H1 (cell line): Measurements from ENCODE around the gene GNAQ. TPM values are rescaled to one million over a fixed set of nuclear protein-coding genes. Genes with fewer than 3 reads are reported as not detected.

Source experiments
- CTCF ChIA-PET: fragments of 300-600 bp; sonication (Branson Sonifier 250); formaldehyde crosslinking; loops from one replicate; lab custom pipeline; 2021; ENCODE audit not compliant: partially characterized antibody; lab: Charles Lee
- POLR2A ChIA-PET: fragments of 300-600 bp; sonication (Branson Sonifier 250); formaldehyde crosslinking; loops from one replicate; lab custom pipeline; 2021; ENCODE audit warnings: inconsistent platforms; ENCODE audit not compliant: partially characterized antibody; lab: Charles Lee
- DNase-seq, 2 experiments: peaks; one replicate each; pipeline versions ENCODE4 v3.0.0 to v3.0.0-alpha.2; 2010 to 2022; ENCODE audit warnings: low spot score in 2 of 2, low read depth in 1 of 2, mixed read lengths in 1 of 2
- FAIRE-seq: peaks from 2 replicates; lab custom pipeline; 2011; peaks lifted over from hg19 to GRCh38; lab: Jason Lieb, UNC
- H2AFZ ChIP-seq: 2 replicates; pipeline ENCODE4 v1.8.1; 2012; ENCODE audit warnings: low read length, inconsistent platforms
- H2AK5ac ChIP-seq: 2 replicates; pipeline ENCODE4 v1.6.1; 2013; ENCODE audit warnings: low read depth, low read length
- H2BK120ac ChIP-seq: replicated peaks from 2 replicates; pipeline ENCODE3; 2013; ENCODE audit warnings: low read depth, low read length, inconsistent platforms
- H2BK12ac ChIP-seq: 2 replicates; pipeline ENCODE4 v1.6.1; 2013; ENCODE audit warnings: low read depth, low read length
- H2BK15ac ChIP-seq: 2 replicates; pipeline ENCODE4 v1.6.1; 2013; ENCODE audit warnings: low read length
- H2BK20ac ChIP-seq: 2 replicates; pipeline ENCODE4 v1.6.1; 2013; ENCODE audit warnings: low read length
- H2BK5ac ChIP-seq: 2 replicates; pipeline ENCODE4 v1.6.1; 2013; ENCODE audit warnings: low read depth, low read length
- H3K14ac ChIP-seq: 2 replicates; pipeline ENCODE4 v1.6.1; 2013; ENCODE audit warnings: inconsistent platforms; ENCODE audit not compliant: insufficient read length
- H3K18ac ChIP-seq: 2 replicates; pipeline ENCODE4 v1.6.1; 2013; ENCODE audit warnings: low read length; ENCODE audit errors: extremely low read depth
- H3K23ac ChIP-seq: 2 replicates; pipeline ENCODE4 v1.6.1; 2013; ENCODE audit warnings: inconsistent platforms; ENCODE audit not compliant: insufficient read length
- H3K23me2 ChIP-seq: 2 replicates; pipeline ENCODE4 v1.6.1; 2013; ENCODE audit warnings: low read depth, low read length
- H3K27ac ChIP-seq: 2 replicates; pipeline ENCODE4 v1.6.1; 2011; ENCODE audit warnings: low read depth, low read length, inconsistent platforms
- H3K27me3 ChIP-seq, 4 experiments: replicated peaks in 1 of 4; 1 replicate in 1 of 4; 2 replicates in 3 of 4; pipeline versions ENCODE4 v1.6.1 to v1.8.1; 2011 to 2013; ENCODE audit warnings: low read length in 3 of 4, mild to moderate bottlenecking in 3 of 4, inconsistent platforms in 2 of 4, mixed read lengths in 2 of 4, moderate library complexity in 1 of 4; ENCODE audit not compliant: control insufficient read depth in 3 of 4, insufficient read depth in 3 of 4; ENCODE audit errors: extremely low read depth in 1 of 4
- H3K36me3 ChIP-seq, 4 experiments: 2 replicates each; pipeline versions ENCODE4 v1.6.1 to v1.8.1; 2011 to 2013; ENCODE audit warnings: mild to moderate bottlenecking in 4 of 4, low read length in 3 of 4, moderate library complexity in 2 of 4, control low read depth in 1 of 4, inconsistent platforms in 1 of 4; ENCODE audit not compliant: insufficient read depth in 4 of 4, control insufficient read depth in 2 of 4
- H3K4ac ChIP-seq: replicated peaks from 2 replicates; pipeline ENCODE3; 2013; ENCODE audit warnings: low read length, low read depth, mixed read lengths, inconsistent platforms; ENCODE audit not compliant: insufficient read length
- H3K4me1 ChIP-seq, 4 experiments: replicated peaks in 1 of 4; 1 replicate in 1 of 4; 2 replicates in 3 of 4; pipeline versions ENCODE4 v1.6.1 to v1.8.1; 2011 to 2013; ENCODE audit warnings: low read length in 3 of 4, inconsistent platforms in 2 of 4, mixed read lengths in 1 of 4; ENCODE audit not compliant: insufficient read depth in 4 of 4, control insufficient read depth in 3 of 4
- H3K4me2 ChIP-seq, 2 experiments: 2 replicates each; pipeline versions ENCODE4 v1.6.1 to v1.8.1; 2011 to 2013; ENCODE audit warnings: low read depth in 2 of 2, low read length in 2 of 2, control low read depth in 1 of 2, inconsistent platforms in 1 of 2, mild to moderate bottlenecking in 1 of 2; ENCODE audit not compliant: insufficient read depth in 1 of 2
- H3K4me3 ChIP-seq, 4 experiments: fragments of 200-600, 300-600 bp in 1 of 4; sonication (generic), shearing (Covaris generic), sonication (Bioruptor Twin) in 1 of 4; 2 replicates each; pipeline versions ENCODE4 v1.5.1 to v1.8.1; 2011 to 2016; ENCODE audit warnings: low read length in 4 of 4, low read depth in 3 of 4, control low read depth in 2 of 4, inconsistent platforms in 2 of 4, mild to moderate bottlenecking in 2 of 4, mixed read lengths in 1 of 4, moderate library complexity in 1 of 4; ENCODE audit not compliant: insufficient read depth in 2 of 4; ENCODE audit errors: extremely low read depth in 1 of 4
- H3K56ac ChIP-seq: replicated peaks from 2 replicates; pipeline ENCODE3; 2013; ENCODE audit warnings: low read depth, mild to moderate bottlenecking, mixed read lengths, low read length, inconsistent platforms; ENCODE audit not compliant: insufficient read length
- H3K79me1 ChIP-seq: 2 replicates; pipeline ENCODE4 v1.6.1; 2013; ENCODE audit warnings: low read depth, low read length, control low read depth
- H3K79me2 ChIP-seq, 2 experiments: 2 replicates each; pipeline versions ENCODE4 v1.6.1 to v1.8.1; 2012 to 2013; ENCODE audit warnings: low read length in 2 of 2, mild to moderate bottlenecking in 2 of 2, inconsistent platforms in 1 of 2; ENCODE audit not compliant: insufficient read depth in 2 of 2, control insufficient read depth in 1 of 2
- H3K9ac ChIP-seq, 4 experiments: replicated peaks in 1 of 4; 1 replicate in 1 of 4; 2 replicates in 3 of 4; pipeline versions ENCODE4 v1.6.1 to v1.8.1; 2011 to 2013; ENCODE audit warnings: low read depth in 3 of 4, low read length in 3 of 4, control low read depth in 2 of 4, mild to moderate bottlenecking in 2 of 4, moderate library complexity in 2 of 4, inconsistent platforms in 1 of 4; ENCODE audit errors: extremely low read depth in 1 of 4
- H3K9me3 ChIP-seq, 2 experiments: 2 replicates each; pipeline versions ENCODE4 v1.6.1 to v1.8.1; 2012 to 2013; ENCODE audit warnings: mild to moderate bottlenecking in 2 of 2, moderate library complexity in 2 of 2, control low read depth in 1 of 2, inconsistent platforms in 1 of 2, low read depth in 1 of 2, low read length in 1 of 2, mixed read lengths in 1 of 2; ENCODE audit not compliant: insufficient read depth in 2 of 2
- H4K20me1 ChIP-seq, 2 experiments: replicated peaks in 1 of 2; 2 replicates each; pipeline versions ENCODE3 to v1.8.1; 2011 to 2013; ENCODE audit warnings: inconsistent platforms in 2 of 2, low read length in 2 of 2, mild to moderate bottlenecking in 1 of 2; ENCODE audit not compliant: insufficient read depth in 2 of 2, control insufficient read depth in 1 of 2
- H4K5ac ChIP-seq: 2 replicates; pipeline ENCODE4 v1.6.1; 2013; ENCODE audit warnings: low read length, low read depth, mixed read lengths, inconsistent platforms; ENCODE audit not compliant: insufficient read length
- H4K8ac ChIP-seq: 2 replicates; pipeline ENCODE4 v1.8.0; 2013; ENCODE audit warnings: mild to moderate bottlenecking, moderate library complexity, low read length, inconsistent platforms; ENCODE audit not compliant: insufficient read depth; ENCODE audit errors: extremely low read depth
- H4K91ac ChIP-seq: replicated peaks from 2 replicates; pipeline ENCODE3; 2013; ENCODE audit warnings: low read length, mixed read lengths, inconsistent platforms; ENCODE audit not compliant: insufficient read length
- CEBPB ChIP-seq: IDR thresholded peaks from 2 replicates; pipeline ENCODE4 v1.6.1; 2012; ENCODE audit warnings: low read depth, low read length
- CHD1 ChIP-seq: IDR thresholded peaks from 2 replicates; pipeline ENCODE4 v1.6.1; 2012; ENCODE audit warnings: low read depth, low read length, improper control_type of control experiment
- CREB1 ChIP-seq: IDR thresholded peaks from 2 replicates; pipeline ENCODE4 v1.6.1; 2012; ENCODE audit warnings: inconsistent platforms
- CTCF ChIP-seq, 3 experiments: IDR thresholded peaks; 1 replicate in 2 of 3; 2 replicates in 1 of 3; pipeline versions ENCODE4 v1.5.1 to v1.6.1; 2011; ENCODE audit warnings: low read length in 3 of 3, mild to moderate bottlenecking in 3 of 3, inconsistent platforms in 2 of 3, low read depth in 1 of 3, moderate library complexity in 1 of 3; ENCODE audit not compliant: insufficient read depth in 1 of 3; ENCODE audit errors: control extremely low read depth in 1 of 3
- EGR1 ChIP-seq: IDR thresholded peaks from 2 replicates; pipeline ENCODE4 v1.6.1; 2011; ENCODE audit warnings: low read depth, low read length, borderline replicate concordance
- EP300 ChIP-seq, 2 experiments: IDR thresholded peaks; 1 replicate in 1 of 2; 2 replicates in 1 of 2; pipeline ENCODE4 v1.6.1; 2011 to 2012; ENCODE audit warnings: low read depth in 2 of 2, low read length in 2 of 2, mild to moderate bottlenecking in 2 of 2, borderline replicate concordance in 1 of 2, inconsistent platforms in 1 of 2, moderate library complexity in 1 of 2
- HDAC6 ChIP-seq: IDR thresholded peaks from one replicate; pipeline ENCODE4 v1.7.1; 2012; ENCODE audit warnings: low read depth, mild to moderate bottlenecking, inconsistent platforms, low read length, moderate library complexity
- KDM5A ChIP-seq: fragments of 200-600 bp; IDR thresholded peaks from 2 replicates; pipeline ENCODE4 v1.7.1; 2012; ENCODE audit warnings: mild to moderate bottlenecking, low read length, inconsistent platforms, mixed read lengths
- SAP30 ChIP-seq: fragments of 300-600 bp; sonication (generic); IDR thresholded peaks from 2 replicates; pipeline ENCODE4 v1.7.1; 2012; ENCODE audit warnings: low read length, moderate library complexity, mild to moderate bottlenecking, inconsistent platforms; ENCODE audit not compliant: insufficient read depth, insufficient replicate concordance
- TCF12 ChIP-seq: IDR thresholded peaks from 2 replicates; pipeline ENCODE4 v1.6.1; 2011; ENCODE audit warnings: low read depth, mild to moderate bottlenecking, low read length
- YY1 ChIP-seq: IDR thresholded peaks from 2 replicates; pipeline ENCODE4 v1.6.1; 2011; ENCODE audit warnings: low read depth, mild to moderate bottlenecking, low read length
- WGBS, 2 experiments: shearing (Covaris generic) in 1 of 2; methylation state at CpG; one replicate each; pipeline versions ENCODE4 v1.1.6 to v1.1.7; 2013 to 2015; ENCODE audit warnings: low lambda C conversion rate in 2 of 2, mixed read lengths in 2 of 2, inconsistent platforms in 1 of 2, low coverage in 1 of 2, missing lambda C conversion rate in 1 of 2; ENCODE audit not compliant: insufficient replicate concordance in 2 of 2, insufficient coverage in 1 of 2, insufficient read length in 1 of 2; ENCODE audit errors: extremely low coverage in 1 of 2, missing lambda C conversion rate in 1 of 2; 5-methylcytosine and 5-hydroxymethylcytosine counted together
- polyA plus RNA-seq, 7 experiments: library from polyadenylated mRNA; depleted of rRNA in 3 of 7; stranded (reverse) in 5 of 7; unstranded in 2 of 7; fragments of >200 nt in 5 of 7; fragments of 200-250 nt in 2 of 7; gene quantifications; 1 replicate in 5 of 7; 2 replicates in 1 of 7; 4 replicates in 1 of 7; pipeline versions ENCODE4 v1.2.1 to v1.2.3, GENCODE V29; 2011 to 2013; ENCODE audit warnings: missing spikeins in 2 of 7, mixed read lengths in 2 of 7
- total RNA-seq: library from RNA; stranded (reverse); fragmentation: NEBNext Ultra II Directional; extraction: Animal tissue kit (Norgen Biotek cat#: 25700); gene quantifications from 2 replicates; pipeline ENCODE4 v1.2.1, GENCODE V29; 2021

Gene GNAQ
- total and polyA plus RNA-seq, 2 of the 8 experiments (the other 6 are each of a cell fraction or from before 2014, with no cell fraction given): 22.8 to 63.8 TPM

- no peak overlapping the region for H3K9ac ChIP-seq
- no peak overlapping the region for H3K27ac ChIP-seq
- no peaks in the 10 kb centered on the region for H3K23me2 ChIP-seq
- no peaks in the 10 kb centered on the region for H3K9me3 ChIP-seq
- WGBS, 2 experiments: 94% methylated on average over 3 of the region's 3 CpGs; no CpG with 5 or more reads in 1 of the 2 experiments
- peaks cover 4% of the 10 kb centered on the region; the same call in 1 of the 2 replicates for H3K79me1 ChIP-seq
- H3K14ac ChIP-seq: no peak overlapping the region
- H3K79me2 ChIP-seq: peaks cover 0 to 11% of the 10 kb centered on the region in 2 experiments; a peak in 2 of 4 replicates
- H3K36me3 ChIP-seq: peaks cover 0 to 2% (median 0%) of the 10 kb centered on the region in 4 experiments; a peak in 3 of 8 replicates
- ChIA-PET CTCF (interaction anchor here (1.1 to 1.2 kb wide), 3 partner anchors 14 to 59 kb away, joined by 3 read pairs; no protein-coding TSS in a partner anchor), POLR2A (interaction anchor here (1.1 kb wide), 1 partner anchor 29 kb away, joined by 4 read pairs; no protein-coding TSS in a partner anchor)
- H2BK5ac ChIP-seq: no peak overlapping the region
- H2BK20ac ChIP-seq: no peak overlapping the region
- no peak for FAIRE-seq
- no peak overlapping the region for H4K8ac ChIP-seq
- no peaks in the 10 kb centered on the region for H3K27me3 ChIP-seq
- H2AFZ ChIP-seq: no peak overlapping the region
- H3K4me2 ChIP-seq: no peak overlapping the region
- no peak overlapping the region for H3K4me3 ChIP-seq
- H2BK15ac ChIP-seq: no peak overlapping the region
- H4K5ac ChIP-seq: no peak overlapping the region
- H3K23ac ChIP-seq: no peak overlapping the region
- H4K20me1 ChIP-seq: no peaks in the 10 kb centered on the region
- no peak overlapping the region for H3K18ac ChIP-seq
- peaks cover 0 to 4% (median 1%) of the 10 kb centered on the region in 4 experiments; a peak in 2 of 7 replicates for H3K4me1 ChIP-seq
- no peak for DNase-seq
- H3K56ac ChIP-seq: no peak overlapping the region
- no peak overlapping the region for H4K91ac ChIP-seq
- H3K4ac ChIP-seq: no peak overlapping the region
- H2BK12ac ChIP-seq: no peak overlapping the region
- no peak overlapping the region for H2AK5ac ChIP-seq
- no peak overlapping the region for H2BK120ac ChIP-seq
- TF ChIP-seq EGR1 (no peak), CEBPB (no peak), CREB1 (no peak), SAP30 (no peak), CTCF (IDR thresholded peaks at IDR 0.05; ENCODE audit: control extremely low read depth in 1 of 3, insufficient read depth in 1 of 3, low read depth in 1 of 3, low read length in 3 of 3) (no peak), YY1 (no peak), CHD1 (no peak), EP300 (IDR thresholded peaks at IDR 0.05; ENCODE audit: borderline replicate concordance in 1 of 2, low read depth in 2 of 2, low read length in 2 of 2) (no peak), HDAC6 (no peak), TCF12 (no peak), KDM5A (no peak)
Observed at GRCh38 chr9:77917800-77918199, 113.8 kb downstream of the GNAQ start.
